Endothelial cell of umbilical vein (primary cell): Measurements from ENCODE around the gene CHN2. TPM values are rescaled to one million over a fixed set of nuclear protein-coding genes. Genes with fewer than 3 reads are reported as not detected.

Experiments used
- BruUV-seq: library from RNA; stranded (reverse); fragments of 400-500 nt; replicated peaks from 2 replicates; lab custom pipeline; 2021; lab: Mats Ljungman, UMichigan
- CTCF ChIA-PET: fragments of 300-600, 350-600 bp; sonication (Branson Sonifier 250); formaldehyde crosslinking; loops from one replicate; lab custom pipeline; 2021; ENCODE audit warnings: antibody characterized with exemption, inconsistent platforms; lab: Charles Lee
- POLR2A ChIA-PET: fragments of 300-600, 350-600 bp; sonication (Branson Sonifier 250); formaldehyde crosslinking; loops from one replicate; lab custom pipeline; 2021; ENCODE audit warnings: antibody characterized with exemption, inconsistent platforms; lab: Charles Lee
- DNase-seq: peaks from one replicate; pipeline ENCODE4 v3.0.0-alpha.2; 2011; ENCODE audit warnings: low read depth, low spot score
- FAIRE-seq: peaks from 2 replicates; lab custom pipeline; 2011; peaks lifted over from hg19 to GRCh38; lab: Jason Lieb, UNC
- H2AFZ ChIP-seq: 2 replicates; pipeline ENCODE4 v1.6.0; 2012; ENCODE audit warnings: low read depth, low read length, control low read depth, inconsistent platforms
- H3K27ac ChIP-seq: 2 replicates; pipeline ENCODE4 v1.5.1; 2011; ENCODE audit warnings: low read depth, mild to moderate bottlenecking, control low read depth, low read length, moderate library complexity; ENCODE audit not compliant: insufficient read depth
- H3K27me3 ChIP-seq, 2 experiments: 2 replicates each; pipeline versions ENCODE4 v1.6.0 to v1.6.1; 2011; ENCODE audit warnings: low read length in 2 of 2, mixed read lengths in 1 of 2; ENCODE audit not compliant: control insufficient read depth in 2 of 2, insufficient read depth in 2 of 2
- H3K36me3 ChIP-seq, 2 experiments: 2 replicates in 1 of 2; 3 replicates in 1 of 2; pipeline ENCODE4 v1.5.1; 2011; ENCODE audit warnings: low read length in 2 of 2, mild to moderate bottlenecking in 1 of 2, moderate library complexity in 1 of 2; ENCODE audit not compliant: control insufficient read depth in 2 of 2, insufficient read depth in 2 of 2; ENCODE audit errors: extremely low read depth in 1 of 2
- H3K4me1 ChIP-seq: 3 replicates; pipeline ENCODE4 v1.5.1; 2011; ENCODE audit warnings: mild to moderate bottlenecking, low read length; ENCODE audit not compliant: control insufficient read depth, insufficient read depth; ENCODE audit errors: extremely low read depth
- H3K4me2 ChIP-seq: 2 replicates; pipeline ENCODE4 v1.6.1; 2011; ENCODE audit warnings: low read length, control low read depth, mixed read lengths; ENCODE audit not compliant: insufficient read depth
- H3K4me3 ChIP-seq, 3 experiments: fragments of 200-600 bp in 1 of 3; sonication (generic), shearing (Covaris generic) in 1 of 3; replicated peaks in 1 of 3; 2 replicates each; pipeline ENCODE4 v1.5.1; 2011 to 2016; ENCODE audit warnings: control low read depth in 3 of 3, low read length in 3 of 3, mild to moderate bottlenecking in 2 of 3, inconsistent platforms in 1 of 3, low read depth in 1 of 3, moderate library complexity in 1 of 3; ENCODE audit not compliant: insufficient read depth in 1 of 3
- H3K79me2 ChIP-seq: 2 replicates; pipeline ENCODE4 v1.6.0; 2012; ENCODE audit warnings: low read length, inconsistent platforms; ENCODE audit not compliant: control insufficient read depth, insufficient read depth
- H3K9ac ChIP-seq: replicated peaks from 2 replicates; pipeline ENCODE3; 2011; ENCODE audit warnings: low read length, control low read depth; ENCODE audit not compliant: insufficient read depth; ENCODE audit errors: extremely low read depth
- H3K9me1 ChIP-seq: replicated peaks from 3 replicates; pipeline ENCODE4 v1.6.0; 2011; ENCODE audit warnings: mild to moderate bottlenecking, low read length; ENCODE audit not compliant: control insufficient read depth, insufficient read depth; ENCODE audit errors: extremely low read depth
- H3K9me3 ChIP-seq: replicated peaks from 2 replicates; pipeline ENCODE4 v1.5.1; 2012; ENCODE audit warnings: low read length, inconsistent platforms; ENCODE audit not compliant: control insufficient read depth, insufficient read depth
- H4K20me1 ChIP-seq: replicated peaks from 2 replicates; pipeline ENCODE3; 2011; ENCODE audit warnings: mild to moderate bottlenecking, low read length; ENCODE audit not compliant: control insufficient read depth, insufficient read depth; ENCODE audit errors: extremely low read depth
- CTCF ChIP-seq, 2 donors: IDR thresholded peaks; 1 replicate in 1 of 2; 2 replicates in 1 of 2; pipeline ENCODE4 v1.5.1; 2011; ENCODE audit warnings: low read length in 2 of 2, mild to moderate bottlenecking in 2 of 2, moderate library complexity in 2 of 2, control low read depth in 1 of 2, inconsistent platforms in 1 of 2, low read depth in 1 of 2; ENCODE audit not compliant: insufficient read depth in 1 of 2; ENCODE audit errors: extremely low read depth in 1 of 2
- EZH2 ChIP-seq: IDR thresholded peaks from 2 replicates; pipeline ENCODE4 v1.6.1; 2012; ENCODE audit warnings: borderline replicate concordance, low read depth, mild to moderate bottlenecking, moderate library complexity, low read length, inconsistent platforms; ENCODE audit not compliant: severe bottlenecking
- FOS ChIP-seq: IDR thresholded peaks from 2 replicates; pipeline ENCODE4 v1.6.1; 2011; ENCODE audit warnings: mild to moderate bottlenecking, low read length, moderate library complexity, borderline replicate concordance; ENCODE audit not compliant: insufficient read depth
- GATA2 ChIP-seq: IDR thresholded peaks from 2 replicates; pipeline ENCODE4 v1.7.0; 2011; ENCODE audit warnings: low read depth, mild to moderate bottlenecking, moderate library complexity, mixed read lengths, low read length; ENCODE audit not compliant: insufficient read length, insufficient read depth
- JUN ChIP-seq: IDR thresholded peaks from 2 replicates; pipeline ENCODE4 v1.6.1; 2011; ENCODE audit warnings: borderline replicate concordance, low read depth; ENCODE audit not compliant: insufficient read length, insufficient read depth
- MAX ChIP-seq: IDR thresholded peaks from 2 replicates; pipeline ENCODE4 v1.6.1; 2011; ENCODE audit not compliant: insufficient read depth, insufficient read length
- MYC ChIP-seq: IDR thresholded peaks from one replicate; pipeline ENCODE4 v1.6.1; 2011; ENCODE audit warnings: mild to moderate bottlenecking, low read depth, low read length
- POLR2A ChIP-seq: IDR thresholded peaks from 2 replicates; pipeline ENCODE4 v1.6.1; 2012; ENCODE audit warnings: low read depth, mild to moderate bottlenecking, control low read depth, low read length
- POLR2AphosphoS5 ChIP-seq: IDR thresholded peaks from 2 replicates; pipeline ENCODE4 v1.6.1; 2012; ENCODE audit warnings: low read depth, mild to moderate bottlenecking, control low read depth, low read length, moderate library complexity; ENCODE audit not compliant: insufficient read depth
- dilution Hi-C: fragments of 300-500 bp; cut with MboI; formaldehyde crosslinking; loops from one replicate; pipeline ENCODE4 v1.15.0; 2019; ENCODE audit warnings: low sequenced_read_pairs; ENCODE audit not compliant: extremely low pct_ligation_motif_present
- intact Hi-C: fragments of 100-400 bp; cut with micrococcal nuclease; formaldehyde crosslinking; loops from one replicate; pipeline ENCODE4 v1.10.0; 2022
- polyA plus RNA-seq, 4 experiments: library from polyadenylated mRNA; depleted of rRNA in 3 of 4; stranded (reverse) in 3 of 4; unstranded in 1 of 4; fragments of >200 nt; gene quantifications; 2 replicates each; pipeline versions ENCODE4 v1.2.1 to v1.2.3, GENCODE V29; 2011 to 2012; ENCODE audit warnings: missing spikeins in 1 of 4
- total RNA-seq: library from RNA; stranded (reverse); gene quantifications from 2 replicates; pipeline ENCODE4 v1.2.3, GENCODE V29; 2021

The CHN2 gene
- total and polyA plus RNA-seq, 2 donors (not counting 3 experiments of a cell fraction or from before 2014, with no cell fraction given): 1.4 to 5.0 TPM

- dilution Hi-C loops: no loop called here
- no peak overlapping the region for H3K4me2 ChIP-seq
- H3K36me3 ChIP-seq: no peaks in the 10 kb centered on the region
- no peaks in the 10 kb centered on the region for H4K20me1 ChIP-seq
- FAIRE-seq (no peak), DNase-seq (no peak)
- no peak overlapping the region for H3K4me3 ChIP-seq
- no peaks in the 10 kb centered on the region for H3K9me3 ChIP-seq
- H2AFZ ChIP-seq: no peak overlapping the region
- H3K27ac ChIP-seq: no peak overlapping the region
- POLR2A ChIA-PET: no interaction called here
- BruUV-seq: no TSS peak
- H3K4me1 ChIP-seq: no peaks in the 10 kb centered on the region
- no peaks in the 10 kb centered on the region for H3K79me2 ChIP-seq
- CTCF ChIA-PET: interaction anchor here (0.6 to 1.5 kb wide), 5 partner anchors 17 to 497 kb away, joined by 3 to 8 read pairs (median 3); no protein-coding TSS in a partner anchor
- H3K9ac ChIP-seq: no peak overlapping the region
- H3K27me3 ChIP-seq: no peaks in the 10 kb centered on the region
- no peak for TF ChIP-seq POLR2AphosphoS5
- no peak for TF ChIP-seq MYC
- no peak for TF ChIP-seq POLR2A
- intact Hi-C loops: no loop called here
- H3K9me1 ChIP-seq: no peaks in the 10 kb centered on the region
These were observed 224.1 kb downstream of the CHN2 start for GRCh38 chr7:29418651-29419050.

GRCh38 chr7:29420011-29420410 lies 225.4 kb downstream of the CHN2 start:
- Histone ChIP-seq H3K27ac (no peak overlapping the region), H3K4me3 (no peak overlapping the region), H3K9me3 (no peaks in the 10 kb centered on the region), H3K27me3 (no peaks in the 10 kb centered on the region), H2AFZ (no peak overlapping the region), H3K9ac (no peak overlapping the region), H3K79me2 (no peaks in the 10 kb centered on the region), H4K20me1 (no peaks in the 10 kb centered on the region), H3K36me3 (no peaks in the 10 kb centered on the region), H3K4me1 (no peaks in the 10 kb centered on the region), H3K9me1 (no peaks in the 10 kb centered on the region), H3K4me2 (no peak overlapping the region)
- dilution Hi-C loops: no loop called here
- TF ChIP-seq FOS (no peak), JUN (no peak), GATA2 (no peak), EZH2 (no peak), CTCF (IDR thresholded peaks at IDR 0.05; ENCODE audit: extremely low read depth in 1 of 2, insufficient read depth in 1 of 2, low read depth in 1 of 2, low read length in 2 of 2) (no peak), MYC (no peak), POLR2AphosphoS5 (no peak), POLR2A (no peak), MAX (no peak)
- BruUV-seq: no TSS peak
- DNase-seq (no peak), FAIRE-seq (no peak)
- intact Hi-C loops: no loop called here
- ChIA-PET POLR2A (no interaction called here), CTCF (interaction anchor here (0.7 to 1.1 kb wide), 2 partner anchors 229 to 498 kb away, joined by 3 to 4 read pairs; no protein-coding TSS in a partner anchor)
